IMR-90 (cell line): ENCODE data around the gene ZNF454. TPM values are rescaled to one million over a fixed set of nuclear protein-coding genes. Genes with fewer than 3 reads are reported as not detected.

Source experiments
- ATAC-seq: fragments of 200-7000 bp; cut with Tn5 transposase; 2 replicates; pipeline ENCODE4 v1.9.1; 2020; ENCODE audit warnings: low read depth, mild to moderate bottlenecking, moderate library complexity
- BruUV-seq: library from RNA; stranded (reverse); fragments of 400-500 nt; replicated peaks from 2 replicates; lab custom pipeline; 2021; lab: Mats Ljungman, UMichigan
- CTCF ChIA-PET: fragments of 300-600 bp; formaldehyde crosslinking; extraction: SDS; loops from one replicate; lab custom pipeline; 2021; ENCODE audit warnings: antibody characterized with exemption; lab: Yijun Ruan, JAX
- POLR2A ChIA-PET: fragments of 300-600 bp; sonication (Branson Sonifier 250); formaldehyde crosslinking; loops from one replicate; lab custom pipeline; 2022; ENCODE audit warnings: antibody characterized with exemption; ENCODE audit not compliant: unreplicated experiment; lab: Charles Lee
- DNase-seq: peaks from one replicate; pipeline ENCODE4 v3.0.0; 2013
- H2AFZ ChIP-seq: replicated peaks from 2 replicates; pipeline ENCODE3; 2013; ENCODE audit warnings: low read length, mild to moderate bottlenecking; ENCODE audit not compliant: poor library complexity
- H2AK5ac ChIP-seq: 2 replicates; pipeline ENCODE4 v1.6.1; 2013; ENCODE audit warnings: low read depth, low read length, inconsistent platforms
- H2AK9ac ChIP-seq: replicated peaks from 2 replicates; pipeline ENCODE3; 2013; ENCODE audit warnings: mild to moderate bottlenecking, low read depth, low read length, moderate library complexity; ENCODE audit not compliant: poor library complexity
- H2BK120ac ChIP-seq: 2 replicates; pipeline ENCODE4 v1.6.1; 2013; ENCODE audit warnings: low read depth, low read length, inconsistent platforms
- H2BK15ac ChIP-seq: 3 replicates; pipeline ENCODE4 v1.6.1; 2013; ENCODE audit warnings: low read depth, low read length, inconsistent platforms
- H2BK20ac ChIP-seq: 2 replicates; pipeline ENCODE4 v1.6.1; 2013; ENCODE audit warnings: low read depth, mild to moderate bottlenecking, inconsistent platforms, low read length, moderate library complexity
- H2BK5ac ChIP-seq: 2 replicates; pipeline ENCODE4 v1.6.1; 2013; ENCODE audit warnings: mild to moderate bottlenecking, low read depth, low read length, inconsistent platforms; ENCODE audit not compliant: poor library complexity, severe bottlenecking
- H3K14ac ChIP-seq: replicated peaks from 2 replicates; pipeline ENCODE4 v1.6.1; 2013; ENCODE audit warnings: low read depth, low read length, inconsistent platforms
- H3K18ac ChIP-seq: 2 replicates; pipeline ENCODE4 v1.6.1; 2013; ENCODE audit warnings: low read depth, low read length, control low read depth
- H3K23ac ChIP-seq: 2 replicates; pipeline ENCODE4 v1.6.1; 2013; ENCODE audit warnings: low read depth, low read length, inconsistent platforms
- H3K27ac ChIP-seq: 2 replicates; pipeline ENCODE4 v1.5.1; 2013; ENCODE audit warnings: mild to moderate bottlenecking, control low read depth, low read length; ENCODE audit not compliant: insufficient read depth
- H3K27me3 ChIP-seq: 2 replicates; pipeline ENCODE4 v1.6.1; 2013; ENCODE audit warnings: low read length; ENCODE audit not compliant: control insufficient read depth, insufficient read depth
- H3K36me3 ChIP-seq: 2 replicates; pipeline ENCODE4 v1.6.1; 2013; ENCODE audit warnings: low read length, mixed read lengths; ENCODE audit not compliant: control insufficient read depth, insufficient read depth
- H3K4ac ChIP-seq: 2 replicates; pipeline ENCODE4 v1.6.1; 2013; ENCODE audit warnings: low read depth, low read length, inconsistent platforms
- H3K4me1 ChIP-seq: 2 replicates; pipeline ENCODE4 v1.6.1; 2013; ENCODE audit warnings: low read length, mixed read lengths; ENCODE audit not compliant: control insufficient read depth, insufficient read depth
- H3K4me2 ChIP-seq: 2 replicates; pipeline ENCODE4 v1.6.1; 2013; ENCODE audit warnings: low read depth, mild to moderate bottlenecking, control low read depth, low read length, moderate library complexity
- H3K4me3 ChIP-seq: 2 replicates; pipeline ENCODE4 v1.5.1; 2013; ENCODE audit warnings: low read depth, mild to moderate bottlenecking, control low read depth, low read length, moderate library complexity; ENCODE audit not compliant: insufficient read depth
- H3K56ac ChIP-seq: 2 replicates; pipeline ENCODE4 v1.6.1; 2013; ENCODE audit warnings: low read length, inconsistent platforms; ENCODE audit not compliant: insufficient read depth; ENCODE audit errors: extremely low read depth
- H3K79me1 ChIP-seq, 2 experiments: 2 replicates each; pipeline ENCODE4 v1.6.1; 2013; ENCODE audit warnings: low read length in 2 of 2, inconsistent platforms in 1 of 2, low read depth in 1 of 2
- H3K9ac ChIP-seq: 2 replicates; pipeline ENCODE4 v1.6.1; 2013; ENCODE audit warnings: low read depth, low read length, control low read depth
- H3K9me1 ChIP-seq: 2 replicates; pipeline ENCODE4 v1.6.1; 2013; ENCODE audit warnings: low read length, inconsistent platforms; ENCODE audit not compliant: insufficient read depth
- H3K9me3 ChIP-seq: 2 replicates; pipeline ENCODE4 v1.6.1; 2013; ENCODE audit warnings: low read length; ENCODE audit not compliant: control insufficient read depth, insufficient read depth
- H4K20me1 ChIP-seq: 2 replicates; pipeline ENCODE4 v1.6.1; 2013; ENCODE audit warnings: low read length, inconsistent platforms; ENCODE audit not compliant: insufficient read depth
- H4K5ac ChIP-seq: 2 replicates; pipeline ENCODE4 v1.6.1; 2013; ENCODE audit warnings: mild to moderate bottlenecking, low read depth, low read length, control low read depth
- H4K8ac ChIP-seq, 2 experiments: 2 replicates each; pipeline ENCODE4 v1.6.1; 2013; ENCODE audit warnings: low read depth in 2 of 2, low read length in 2 of 2, control low read depth in 1 of 2, inconsistent platforms in 1 of 2
- H4K91ac ChIP-seq: 2 replicates; pipeline ENCODE4 v1.6.1; 2013; ENCODE audit warnings: low read depth, low read length, inconsistent platforms; ENCODE audit not compliant: insufficient read depth
- BHLHE40 ChIP-seq: fragments of 150-350 bp; IDR thresholded peaks from 2 replicates; pipeline ENCODE4 v1.6.1; 2016; ENCODE audit warnings: mild to moderate bottlenecking, low read depth, low read length
- CEBPB ChIP-seq: IDR thresholded peaks from 2 replicates; pipeline ENCODE4 v1.6.1; 2012; ENCODE audit warnings: low read depth, low read length, improper control_type of control experiment
- CHD1 ChIP-seq: IDR thresholded peaks from 2 replicates; pipeline ENCODE4 v1.6.1; 2012; ENCODE audit warnings: low read depth, low read length, improper control_type of control experiment
- ELK1 ChIP-seq: fragments of 150-350 bp; IDR thresholded peaks from 2 replicates; pipeline ENCODE4 v1.6.1; 2016; ENCODE audit warnings: low read depth, mild to moderate bottlenecking, low read length, moderate library complexity, borderline replicate concordance
- FOS ChIP-seq: fragments of 150-350 bp; IDR thresholded peaks from 2 replicates; pipeline ENCODE4 v1.6.1; 2016; ENCODE audit warnings: low read depth, low read length
- MAFK ChIP-seq: IDR thresholded peaks from 2 replicates; pipeline ENCODE4 v1.6.1; 2012; ENCODE audit warnings: low read depth, low read length, improper control_type of control experiment
- MAZ ChIP-seq: IDR thresholded peaks from 2 replicates; pipeline ENCODE4 v1.6.1; 2012; ENCODE audit warnings: low read depth, mild to moderate bottlenecking, low read length, improper control_type of control experiment, moderate library complexity, borderline replicate concordance
- MXI1 ChIP-seq: IDR thresholded peaks from 2 replicates; pipeline ENCODE4 v1.6.1; 2012; ENCODE audit warnings: low read depth, mild to moderate bottlenecking, low read length, moderate library complexity, borderline replicate concordance
- NFE2L2 ChIP-seq: fragments of 150-350 bp; IDR thresholded peaks from 2 replicates; pipeline ENCODE4 v1.6.1; 2016; ENCODE audit warnings: low read depth, mild to moderate bottlenecking, low read length
- POLR2A ChIP-seq: IDR thresholded peaks from 2 replicates; pipeline ENCODE4 v1.6.1; 2012; ENCODE audit warnings: mild to moderate bottlenecking, low read depth, low read length
- RAD21 ChIP-seq: IDR thresholded peaks from 2 replicates; pipeline ENCODE4 v1.6.1; 2012; ENCODE audit warnings: low read length, improper control_type of control experiment
- RCOR1 ChIP-seq: IDR thresholded peaks from 2 replicates; pipeline ENCODE4 v1.6.1; 2012; ENCODE audit warnings: mild to moderate bottlenecking, low read length, improper control_type of control experiment; ENCODE audit not compliant: insufficient replicate concordance
- RFX5 ChIP-seq: IDR thresholded peaks from 2 replicates; pipeline ENCODE4 v1.8.0; 2012; ENCODE audit warnings: low read depth, mild to moderate bottlenecking, low read length, moderate library complexity
- SMC3 ChIP-seq: fragments of 150-350 bp; IDR thresholded peaks from 2 replicates; pipeline ENCODE4 v1.6.1; 2016; ENCODE audit warnings: low read depth, mild to moderate bottlenecking, antibody characterized with exemption, low read length, moderate library complexity
- WGBS, 2 experiments: methylation state at CpG; one replicate each; pipeline versions ENCODE4 v1.1.5 to v1.1.7; 2013; ENCODE audit warnings: missing lambda C conversion rate in 2 of 2; ENCODE audit not compliant: insufficient read length in 1 of 2; ENCODE audit errors: extremely low coverage in 2 of 2; 5-methylcytosine and 5-hydroxymethylcytosine counted together
- dilution Hi-C: fragments of 300-500 bp; cut with HindIII; formaldehyde crosslinking; loops from one replicate; pipeline ENCODE4 v1.14.3; 2018; ENCODE audit warnings: low sequenced_read_pairs; ENCODE audit not compliant: unreplicated experiment
- in situ Hi-C: fragments of 300-500 bp; cut with MboI; formaldehyde crosslinking; loops from 3 replicates; pipeline ENCODE4 v1.14.3; 2019; ENCODE audit warnings: low sequenced_read_pairs, inconsistent platforms, mixed read lengths
- intact Hi-C: fragments of 100-400 bp; cut with micrococcal nuclease; formaldehyde crosslinking; loops from 2 replicates; pipeline ENCODE4 v1.10.0; 2022
- polyA plus RNA-seq, 3 experiments: library from polyadenylated mRNA; depleted of rRNA; stranded (reverse); fragments of >200 nt; gene quantifications; 2 replicates each; pipeline ENCODE4 v1.2.3, GENCODE V29; 2012; ENCODE audit warnings: low replicate concordance in 1 of 3
- total RNA-seq: library from RNA; depleted of rRNA; stranded (reverse); fragments of >200 nt; gene quantifications from 2 replicates; pipeline ENCODE4 v1.2.3, GENCODE V29; 2012
- TF ChIP-seq, protein P1 (sequence below): fragments of 150-350 bp; IDR thresholded peaks from 2 replicates; pipeline ENCODE4 v1.6.1; 2017; ENCODE audit warnings: mild to moderate bottlenecking, antibody characterized with exemption, low read length, low read depth

The ZNF454 gene
- total and polyA plus RNA-seq, 2 of the 4 experiments (the other 2 are of a cell fraction): 0.12 to 0.18 TPM

DNA sequence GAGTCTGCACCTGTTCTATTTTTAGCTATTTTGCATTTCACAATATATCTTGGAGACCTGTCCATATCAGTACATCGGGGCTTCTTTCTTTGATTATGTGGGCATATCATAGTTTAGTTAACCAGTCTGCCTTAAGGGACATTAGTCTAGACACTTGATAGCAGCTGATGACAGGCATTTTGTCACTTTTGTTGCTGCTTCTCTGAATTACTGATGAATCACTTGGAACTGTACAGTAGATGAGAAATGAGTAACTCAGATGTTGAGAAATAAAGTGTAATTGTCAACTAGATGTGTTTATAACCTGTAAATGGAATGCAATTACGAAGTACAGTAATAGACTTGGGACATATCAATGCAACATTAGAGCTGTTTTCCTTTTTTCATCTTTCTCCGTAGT is 38.1 kb upstream of the ZNF454 start:
- Histone ChIP-seq H2AK5ac (no peak overlapping the region), H3K27me3 (no peaks in the 10 kb centered on the region), H3K4me2 (no peak overlapping the region), H3K4ac (no peak overlapping the region), H3K23ac (no peak overlapping the region), H3K4me3 (no peak overlapping the region), H4K5ac (no peak overlapping the region), H3K4me1 (no peaks in the 10 kb centered on the region), H3K27ac (no peak overlapping the region), H3K79me1 (no peaks in the 10 kb centered on the region), H2AFZ (no peak overlapping the region), H2BK20ac (no peak overlapping the region), H4K91ac (no peak overlapping the region), H3K9me3 (peaks cover 15% of the 10 kb centered on the region), H4K8ac (no peak overlapping the region), H3K9ac (no peak overlapping the region), H3K36me3 (no peaks in the 10 kb centered on the region), H2BK15ac (no peak overlapping the region), H3K9me1 (no peaks in the 10 kb centered on the region), H3K56ac (no peak overlapping the region), H2BK5ac (no peak overlapping the region), H3K18ac (no peak overlapping the region), H4K20me1 (no peaks in the 10 kb centered on the region), H2AK9ac (no peak overlapping the region), H2BK120ac (no peak overlapping the region), H3K14ac (no peak overlapping the region)
- no TSS peak for BruUV-seq
- DNase-seq (no peak), ATAC-seq (no peak)
- intact Hi-C loops: no loop called here
- no peak for TF ChIP-seq MAZ
- no peak for TF ChIP-seq MAFK
- TF ChIP-seq RFX5: no peak
- no peak for TF ChIP-seq FOS
- no peak for TF ChIP-seq NFE2L2
- TF ChIP-seq, protein P1, sequence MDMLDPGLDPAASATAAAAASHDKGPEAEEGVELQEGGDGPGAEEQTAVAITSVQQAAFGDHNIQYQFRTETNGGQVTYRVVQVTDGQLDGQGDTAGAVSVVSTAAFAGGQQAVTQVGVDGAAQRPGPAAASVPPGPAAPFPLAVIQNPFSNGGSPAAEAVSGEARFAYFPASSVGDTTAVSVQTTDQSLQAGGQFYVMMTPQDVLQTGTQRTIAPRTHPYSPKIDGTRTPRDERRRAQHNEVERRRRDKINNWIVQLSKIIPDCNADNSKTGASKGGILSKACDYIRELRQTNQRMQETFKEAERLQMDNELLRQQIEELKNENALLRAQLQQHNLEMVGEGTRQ: no peak
- TF ChIP-seq BHLHE40: no peak
- TF ChIP-seq CHD1: no peak
- no peak for TF ChIP-seq SMC3
- no peak for TF ChIP-seq MXI1
- TF ChIP-seq RAD21: no peak
- no peak for TF ChIP-seq CEBPB
- TF ChIP-seq POLR2A: no peak
- TF ChIP-seq RCOR1: no peak
- TF ChIP-seq ELK1: no peak
- WGBS, 2 experiments: no CpG with 5 or more reads among the region's 3 CpGs
- ChIA-PET POLR2A (no interaction called here), CTCF (no interaction called here)
- dilution Hi-C loops: no loop called here
- in situ Hi-C loops: no loop called here
